Glutamatergic neuron (in vitro differentiated cells): ENCODE measurements around the gene DYNC2H1. TPM values are rescaled to one million over a fixed set of nuclear protein-coding genes. Genes with fewer than 3 reads are reported as not detected.

Experiments used
- DNase-seq: peaks from one replicate; pipeline ENCODE4 v3.0.0; 2022
- H3K27ac Mint-ChIP-seq: one replicate; pipeline ENCODE4 v1.8.0; 2020; ENCODE audit warnings: mild to moderate bottlenecking, mixed read lengths, inconsistent platforms; ENCODE audit not compliant: unreplicated experiment
- H3K27me3 Mint-ChIP-seq: one replicate; pipeline ENCODE4 v1.8.0; 2020; ENCODE audit warnings: mild to moderate bottlenecking, moderate library complexity, mixed read lengths, inconsistent platforms; ENCODE audit not compliant: unreplicated experiment
- H3K36me3 Mint-ChIP-seq: one replicate; pipeline ENCODE4 v1.8.0; 2020; ENCODE audit warnings: mild to moderate bottlenecking, mixed read lengths, inconsistent platforms; ENCODE audit not compliant: unreplicated experiment
- H3K4me1 Mint-ChIP-seq: one replicate; pipeline ENCODE4 v1.8.0; 2020; ENCODE audit warnings: mild to moderate bottlenecking, low read depth, mixed read lengths, inconsistent platforms; ENCODE audit not compliant: unreplicated experiment
- H3K4me3 Mint-ChIP-seq: one replicate; pipeline ENCODE4 v1.8.0; 2020; ENCODE audit warnings: mild to moderate bottlenecking, mixed read lengths, inconsistent platforms; ENCODE audit not compliant: unreplicated experiment
- H3K9me3 Mint-ChIP-seq: one replicate; pipeline ENCODE4 v1.8.0; 2020; ENCODE audit warnings: mild to moderate bottlenecking, moderate library complexity, mixed read lengths, inconsistent platforms; ENCODE audit not compliant: unreplicated experiment
- long read RNA-seq: library from polyadenylated mRNA; unstranded; transcript quantifications from one replicate; pipeline ENCODE4 v2.0.0, GENCODE V29; 2020; ENCODE audit not compliant: unreplicated experiment
- total RNA-seq: library from RNA; stranded (reverse); fragmentation: NEBNext Ultra II Directional; extraction: Animal tissue kit (Norgen Biotek cat#: 25700); gene quantifications from one replicate; pipeline ENCODE4 v1.2.1, GENCODE V29; 2021; ENCODE audit not compliant: unreplicated experiment
- TF ChIP-seq, protein P1 (sequence below): fragments of 200-600 bp; sonication (generic); IDR thresholded peaks from one replicate; pipeline ENCODE4 v1.5.0; 2021; ENCODE audit not compliant: partially characterized antibody, unreplicated experiment

The DYNC2H1 gene, protein sequence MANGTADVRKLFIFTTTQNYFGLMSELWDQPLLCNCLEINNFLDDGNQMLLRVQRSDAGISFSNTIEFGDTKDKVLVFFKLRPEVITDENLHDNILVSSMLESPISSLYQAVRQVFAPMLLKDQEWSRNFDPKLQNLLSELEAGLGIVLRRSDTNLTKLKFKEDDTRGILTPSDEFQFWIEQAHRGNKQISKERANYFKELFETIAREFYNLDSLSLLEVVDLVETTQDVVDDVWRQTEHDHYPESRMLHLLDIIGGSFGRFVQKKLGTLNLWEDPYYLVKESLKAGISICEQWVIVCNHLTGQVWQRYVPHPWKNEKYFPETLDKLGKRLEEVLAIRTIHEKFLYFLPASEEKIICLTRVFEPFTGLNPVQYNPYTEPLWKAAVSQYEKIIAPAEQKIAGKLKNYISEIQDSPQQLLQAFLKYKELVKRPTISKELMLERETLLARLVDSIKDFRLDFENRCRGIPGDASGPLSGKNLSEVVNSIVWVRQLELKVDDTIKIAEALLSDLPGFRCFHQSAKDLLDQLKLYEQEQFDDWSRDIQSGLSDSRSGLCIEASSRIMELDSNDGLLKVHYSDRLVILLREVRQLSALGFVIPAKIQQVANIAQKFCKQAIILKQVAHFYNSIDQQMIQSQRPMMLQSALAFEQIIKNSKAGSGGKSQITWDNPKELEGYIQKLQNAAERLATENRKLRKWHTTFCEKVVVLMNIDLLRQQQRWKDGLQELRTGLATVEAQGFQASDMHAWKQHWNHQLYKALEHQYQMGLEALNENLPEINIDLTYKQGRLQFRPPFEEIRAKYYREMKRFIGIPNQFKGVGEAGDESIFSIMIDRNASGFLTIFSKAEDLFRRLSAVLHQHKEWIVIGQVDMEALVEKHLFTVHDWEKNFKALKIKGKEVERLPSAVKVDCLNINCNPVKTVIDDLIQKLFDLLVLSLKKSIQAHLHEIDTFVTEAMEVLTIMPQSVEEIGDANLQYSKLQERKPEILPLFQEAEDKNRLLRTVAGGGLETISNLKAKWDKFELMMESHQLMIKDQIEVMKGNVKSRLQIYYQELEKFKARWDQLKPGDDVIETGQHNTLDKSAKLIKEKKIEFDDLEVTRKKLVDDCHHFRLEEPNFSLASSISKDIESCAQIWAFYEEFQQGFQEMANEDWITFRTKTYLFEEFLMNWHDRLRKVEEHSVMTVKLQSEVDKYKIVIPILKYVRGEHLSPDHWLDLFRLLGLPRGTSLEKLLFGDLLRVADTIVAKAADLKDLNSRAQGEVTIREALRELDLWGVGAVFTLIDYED (N-terminal part only)
- 9.7 TPM for total RNA-seq
- long read RNA-seq = 0 reads

DNA sequence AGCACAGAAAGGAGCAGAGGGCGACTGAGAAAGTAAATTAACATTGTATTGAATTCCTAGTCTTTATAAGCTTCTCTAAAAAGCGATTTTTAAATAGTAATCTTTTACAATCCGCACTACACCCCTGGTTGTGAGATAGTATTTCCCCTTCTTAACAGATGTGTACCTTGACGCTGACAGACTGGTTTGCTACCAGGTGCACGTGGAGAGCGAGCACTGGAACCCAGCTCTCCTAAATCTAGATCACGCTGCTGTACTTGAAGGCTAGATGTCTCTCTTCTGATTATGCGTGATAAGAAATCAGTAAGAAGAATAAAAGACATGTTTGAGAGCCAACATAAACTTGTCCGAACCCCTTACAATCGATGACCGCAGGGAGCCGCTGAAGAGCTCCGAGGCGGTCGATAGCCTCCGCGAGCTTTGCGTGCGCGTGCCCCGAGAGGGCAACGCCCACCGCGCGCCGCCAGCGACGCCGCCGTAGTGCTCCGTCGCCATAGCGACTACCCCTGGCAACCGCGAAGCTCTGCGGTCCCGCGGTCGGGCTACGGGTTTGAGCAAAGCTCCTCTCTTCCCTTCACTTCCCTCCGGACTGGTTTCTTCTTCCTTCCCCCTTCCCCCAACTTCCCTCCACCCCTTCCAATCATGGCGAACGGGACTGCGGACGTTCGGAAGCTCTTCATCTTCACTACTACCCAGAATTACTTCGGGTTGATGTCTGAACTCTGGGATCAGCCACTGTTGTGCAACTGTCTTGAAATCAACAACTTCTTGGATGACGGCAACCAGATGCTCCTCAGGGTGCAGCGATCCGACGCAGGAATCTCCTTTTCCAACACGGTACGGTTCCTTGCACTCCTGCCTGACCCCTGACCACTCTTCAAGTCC is at the start of gene DYNC2H1:
Gene DYNC2H1 (plus strand): TSS at position 494 of the 885 bp plus-strand sequence. CDS start 149 bp downstream, at position 643.
- peak; percentile 92 for DNase-seq
- Mint-ChIP-seq H3K36me3 (no peaks in the 10 kb centered on the region), H3K4me1 (peaks cover 2% of the 10 kb centered on the region), H3K27me3 (no peaks in the 10 kb centered on the region), H3K9me3 (peaks cover 3% of the 10 kb centered on the region), H3K4me3 (peak within 1 kb of the TSS; percentile 99), H3K27ac (peak within 1 kb of the TSS; percentile 40)
- TF ChIP-seq, protein P1, sequence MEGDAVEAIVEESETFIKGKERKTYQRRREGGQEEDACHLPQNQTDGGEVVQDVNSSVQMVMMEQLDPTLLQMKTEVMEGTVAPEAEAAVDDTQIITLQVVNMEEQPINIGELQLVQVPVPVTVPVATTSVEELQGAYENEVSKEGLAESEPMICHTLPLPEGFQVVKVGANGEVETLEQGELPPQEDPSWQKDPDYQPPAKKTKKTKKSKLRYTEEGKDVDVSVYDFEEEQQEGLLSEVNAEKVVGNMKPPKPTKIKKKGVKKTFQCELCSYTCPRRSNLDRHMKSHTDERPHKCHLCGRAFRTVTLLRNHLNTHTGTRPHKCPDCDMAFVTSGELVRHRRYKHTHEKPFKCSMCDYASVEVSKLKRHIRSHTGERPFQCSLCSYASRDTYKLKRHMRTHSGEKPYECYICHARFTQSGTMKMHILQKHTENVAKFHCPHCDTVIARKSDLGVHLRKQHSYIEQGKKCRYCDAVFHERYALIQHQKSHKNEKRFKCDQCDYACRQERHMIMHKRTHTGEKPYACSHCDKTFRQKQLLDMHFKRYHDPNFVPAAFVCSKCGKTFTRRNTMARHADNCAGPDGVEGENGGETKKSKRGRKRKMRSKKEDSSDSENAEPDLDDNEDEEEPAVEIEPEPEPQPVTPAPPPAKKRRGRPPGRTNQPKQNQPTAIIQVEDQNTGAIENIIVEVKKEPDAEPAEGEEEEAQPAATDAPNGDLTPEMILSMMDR = no peak

DNA sequence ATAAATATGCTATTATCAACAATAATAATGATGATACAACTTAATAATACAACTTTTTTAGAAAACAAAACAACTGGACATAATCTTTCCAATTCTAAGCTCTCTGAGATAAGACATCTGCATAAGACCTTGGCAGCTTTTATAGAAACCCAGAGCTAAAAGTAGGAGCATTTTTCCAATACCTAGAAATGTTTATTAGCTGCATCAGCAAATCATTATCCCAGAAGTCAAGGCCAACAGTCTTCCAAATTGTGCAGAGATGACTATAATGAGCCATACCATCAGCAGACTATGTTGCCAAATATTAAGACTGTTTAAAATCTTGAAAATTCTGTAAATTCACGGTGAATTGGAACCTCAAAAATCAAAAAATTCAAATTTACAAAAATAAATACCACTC is 47.6 kb upstream of the DYNC2H1 start:
- no peak overlapping the region for H3K27ac Mint-ChIP-seq
- H3K9me3 Mint-ChIP-seq = no peaks in the 10 kb centered on the region
- no peak overlapping the region for H3K4me3 Mint-ChIP-seq
- H3K36me3 Mint-ChIP-seq = no peaks in the 10 kb centered on the region
- TF ChIP-seq, protein P1 = no peak
- no peak for DNase-seq
- no peaks in the 10 kb centered on the region for H3K4me1 Mint-ChIP-seq
- no peaks in the 10 kb centered on the region for H3K27me3 Mint-ChIP-seq

DNA sequence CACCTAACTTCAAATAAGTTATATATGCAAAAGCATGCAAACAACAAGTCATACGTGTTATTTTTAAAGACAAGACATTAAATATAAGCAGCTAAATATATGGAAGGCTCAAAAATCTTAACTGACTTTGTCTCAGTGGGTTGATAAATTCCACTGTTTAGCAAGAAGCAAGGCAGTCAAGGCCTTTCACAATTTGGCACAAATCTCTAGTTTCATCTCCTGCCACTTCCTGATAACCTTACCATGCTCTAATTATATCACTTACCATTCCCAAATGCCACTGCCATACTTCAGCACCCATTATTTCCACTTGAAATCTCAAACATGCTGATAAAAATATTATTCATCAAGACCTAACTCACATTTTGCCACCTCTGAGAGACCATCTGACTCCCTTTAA is 42.1 kb upstream of the DYNC2H1 start:
- H3K4me1 Mint-ChIP-seq = peaks cover 11% of the 10 kb centered on the region
- no peak for DNase-seq
- TF ChIP-seq, protein P1 = no peak
- no peaks in the 10 kb centered on the region for H3K27me3 Mint-ChIP-seq
- no peak overlapping the region for H3K4me3 Mint-ChIP-seq
- H3K27ac Mint-ChIP-seq = no peak overlapping the region
- no peaks in the 10 kb centered on the region for H3K9me3 Mint-ChIP-seq
- H3K36me3 Mint-ChIP-seq = no peaks in the 10 kb centered on the region

DNA sequence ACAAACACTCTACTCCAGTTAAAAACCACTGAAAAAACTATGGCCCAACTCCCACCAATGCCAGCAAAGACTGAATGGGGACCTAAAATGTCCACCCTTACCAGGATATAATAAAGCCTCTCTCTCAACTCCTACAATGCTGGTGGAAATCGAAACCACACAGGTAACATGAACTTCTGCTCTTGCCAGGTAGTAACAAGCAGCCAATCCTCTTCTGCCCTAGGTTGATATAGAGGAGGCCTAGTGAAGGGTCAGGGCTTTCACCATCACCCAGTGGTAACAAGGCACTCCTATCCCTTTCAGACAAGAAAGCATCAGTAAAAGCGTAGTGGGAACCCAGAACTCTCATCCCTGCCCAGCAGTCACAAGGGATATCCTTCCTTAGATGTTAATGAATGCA is 39.9 kb upstream of the DYNC2H1 start:
- no peaks in the 10 kb centered on the region for H3K27me3 Mint-ChIP-seq
- TF ChIP-seq, protein P1 = no peak
- H3K36me3 Mint-ChIP-seq = no peaks in the 10 kb centered on the region
- H3K4me3 Mint-ChIP-seq = no peak overlapping the region
- H3K4me1 Mint-ChIP-seq = peaks cover 11% of the 10 kb centered on the region
- no peak overlapping the region for H3K27ac Mint-ChIP-seq
- DNase-seq = no peak
- H3K9me3 Mint-ChIP-seq = no peaks in the 10 kb centered on the region
